Mucosa of gallbladder (tissue), 1 donor: ENCODE data around the gene GPR12. TPM values are rescaled to one million over a fixed set of nuclear protein-coding genes. Genes with fewer than 3 reads are reported as not detected.

Source experiments
- total RNA-seq: library from RNA; stranded (reverse); gene quantifications from one replicate; pipeline ENCODE4 v1.2.1, GENCODE V29; 2021
- donor health status: DM: no; HTN: no; CAD: no.

Gene GPR12
- total RNA-seq, 1 donor from 2014 or later, result not detected

Other genes starting within 250 kb of the GPR12 start
- gene WASF3, start 203.1 kb downstream of the GPR12 start, total RNA-seq, result 11.5 TPM